H4 (cell line): Measurements from ENCODE around the gene MYH11. TPM values are rescaled to one million over a fixed set of nuclear protein-coding genes. Genes with fewer than 3 reads are reported as not detected.
"Not testable (repeated sequence)": the region's sequence is repeated elsewhere in the genome, so short reads cannot be mapped to it uniquely, and the experiment has no call there.

Experiments used
- DNase-seq: peaks from one replicate; pipeline ENCODE4 v3.0.0-alpha.2; 2015; ENCODE audit warnings: low spot score
- total RNA-seq: library from RNA; depleted of rRNA; stranded (reverse); fragments of >200 nt; shearing (Covaris generic); gene quantifications from 2 replicates; pipeline ENCODE4 v1.2.3, GENCODE V29; 2014

Gene MYH11
- total RNA-seq, 1 experiment from 2014 or later: not detected

DNA sequence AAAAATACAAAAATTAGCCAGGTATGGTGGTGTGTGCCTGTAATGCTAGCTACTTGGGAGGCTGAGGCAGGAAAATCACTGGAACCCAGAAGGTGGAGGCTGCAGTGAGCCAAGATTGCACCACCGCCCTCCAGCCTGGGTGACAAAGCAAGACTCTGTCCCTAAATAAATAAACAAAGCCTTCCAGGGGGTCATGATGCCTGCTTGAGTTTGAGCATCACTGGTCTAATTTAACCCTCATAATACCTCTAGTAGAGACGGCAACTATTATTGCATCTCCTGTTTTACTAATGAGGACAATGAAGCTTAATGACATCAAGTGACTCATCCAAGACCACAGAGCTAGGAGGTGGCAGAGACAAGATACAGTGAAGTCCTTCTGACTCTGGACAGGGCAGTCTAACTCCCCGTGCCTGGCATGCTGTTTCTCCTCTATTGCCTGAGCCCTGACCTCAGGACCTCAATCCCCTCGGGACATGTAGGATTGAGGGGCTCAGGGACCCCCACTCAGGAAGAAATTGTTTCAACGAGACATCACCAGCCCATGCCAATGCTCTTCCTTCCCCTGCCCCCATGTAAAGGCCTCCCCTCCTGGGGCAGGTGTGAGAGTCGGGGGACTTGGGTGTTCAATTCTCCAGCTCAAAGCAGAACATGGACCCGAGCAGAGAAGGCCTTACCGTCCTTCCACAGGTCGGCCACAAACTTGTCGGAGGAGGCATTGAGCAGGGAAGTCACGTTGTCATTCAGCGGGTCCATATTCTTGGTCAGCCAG is 103.9 kb downstream of the MYH11 start:
- DNase-seq: no peak

DNA sequence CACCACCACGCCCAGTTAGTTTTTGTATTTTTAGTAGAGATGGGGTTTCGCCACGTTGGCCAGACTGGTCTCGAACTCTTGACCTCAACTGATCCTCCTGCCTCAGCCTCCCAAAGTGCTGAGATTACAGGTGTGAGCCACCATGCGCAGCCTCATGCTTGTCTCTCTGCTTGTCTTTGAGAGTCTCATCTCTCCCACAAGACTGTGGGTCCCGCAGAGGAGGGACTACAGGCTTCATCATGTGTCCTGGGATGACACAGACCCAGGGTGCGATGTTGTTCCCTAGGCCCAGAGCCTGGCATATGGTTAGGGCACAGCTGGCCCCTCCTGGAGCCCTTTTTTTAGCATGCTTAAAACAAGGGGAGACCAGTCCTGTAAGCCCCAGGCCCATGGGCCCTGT is 104.9 kb downstream of the MYH11 start:
- DNase-seq: no peak

DNA sequence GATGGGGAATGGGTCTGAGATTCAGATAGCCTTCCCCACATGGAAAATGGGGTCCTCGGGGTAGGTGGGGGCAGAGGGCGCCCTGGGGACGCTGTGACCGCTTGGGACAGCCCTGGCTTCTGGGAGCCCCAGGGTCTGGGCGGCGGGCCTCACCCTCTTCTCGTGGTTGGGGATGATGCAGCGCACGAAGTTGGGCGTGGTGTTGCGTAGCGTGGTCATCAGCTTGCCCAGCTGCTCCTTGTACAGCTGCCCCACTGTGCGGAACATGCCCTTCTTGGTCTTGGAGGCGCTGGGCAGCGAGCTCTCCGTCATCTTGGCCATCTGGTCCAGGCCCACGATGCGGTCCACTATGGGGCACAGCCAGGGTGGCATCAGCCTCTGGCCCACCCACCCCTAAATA is 106.8 kb downstream of the MYH11 start:
- no peak for DNase-seq

DNA sequence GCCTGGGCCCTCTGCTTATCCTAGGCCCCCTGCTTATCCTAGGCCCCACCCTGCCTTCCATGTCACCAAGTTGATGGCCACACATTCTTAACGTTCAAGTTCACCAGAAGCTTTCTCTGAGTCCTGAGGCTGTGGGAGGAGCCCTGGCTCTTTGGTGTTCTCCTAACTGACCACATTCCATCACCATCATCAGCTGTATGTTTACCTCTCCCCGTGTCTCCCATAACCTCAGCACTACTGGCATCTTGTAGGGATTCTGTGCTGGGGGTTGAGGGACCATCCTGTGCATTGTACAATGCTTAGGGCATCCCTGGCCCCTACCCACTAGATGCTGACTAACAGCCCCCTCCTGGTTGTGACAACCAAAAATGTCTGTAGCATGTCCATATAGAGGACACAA is 107.5 kb downstream of the MYH11 start:
- DNase-seq: peak; percentile 16

DNA sequence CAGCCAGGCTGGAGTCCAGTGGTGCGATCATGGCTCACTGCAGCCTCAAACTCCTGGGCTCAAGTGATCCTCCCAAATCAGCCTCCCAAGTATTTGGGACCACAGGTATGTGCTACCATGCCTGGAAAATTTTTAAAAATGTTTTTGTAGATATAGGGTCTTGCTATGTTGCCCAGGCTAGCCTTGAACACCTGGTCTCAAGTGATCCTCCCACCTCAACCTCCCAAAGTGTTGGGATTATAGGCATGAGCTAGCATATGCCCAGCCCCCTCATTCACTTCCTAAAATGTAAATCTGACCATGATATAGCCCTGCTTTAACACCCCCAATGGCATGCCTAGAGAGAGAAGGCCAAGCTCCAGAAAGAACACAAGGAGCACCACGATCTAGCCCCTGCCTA is 108.2 kb downstream of the MYH11 start:
- no peak for DNase-seq

DNA sequence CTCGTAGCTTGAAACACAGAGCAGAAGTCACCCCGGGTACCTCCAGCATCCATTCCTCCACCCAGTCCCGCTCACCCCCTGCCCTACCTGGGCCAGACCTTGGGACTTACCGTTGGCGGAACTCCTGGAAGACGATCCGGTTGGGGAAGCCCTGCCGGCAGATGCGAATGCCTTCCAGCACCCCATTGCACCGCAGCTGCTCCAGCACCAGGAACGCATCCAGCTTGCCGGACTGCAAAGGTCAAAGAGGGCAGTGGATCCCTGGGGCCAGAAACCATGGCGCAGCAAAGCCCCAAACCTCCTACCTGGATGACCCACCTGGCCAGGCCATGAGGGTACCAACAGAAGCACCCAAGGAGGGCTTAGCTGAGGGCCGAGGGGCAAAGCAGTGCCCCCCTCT is 108.9 kb downstream of the MYH11 start:
- DNase-seq: no peak

DNA sequence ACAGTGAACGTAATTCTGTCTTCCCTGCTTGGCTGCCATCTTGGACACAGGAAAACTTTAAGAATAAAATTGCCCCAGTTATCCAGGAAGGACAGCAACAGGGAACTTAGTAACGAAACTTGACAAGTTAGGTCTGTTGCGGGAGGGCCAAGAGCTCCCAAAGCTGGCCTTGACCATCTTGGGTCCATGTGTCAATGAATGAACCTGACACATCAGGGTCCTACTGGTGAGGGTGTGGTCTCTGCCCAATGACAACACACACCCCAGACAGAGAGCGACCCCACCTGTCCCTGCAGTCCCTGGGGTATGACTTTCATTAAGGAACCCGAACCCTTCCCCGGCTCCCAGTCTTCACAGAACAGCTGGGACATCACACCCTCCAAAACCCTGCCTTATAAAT is 110.5 kb downstream of the MYH11 start:
- DNase-seq: no peak

DNA sequence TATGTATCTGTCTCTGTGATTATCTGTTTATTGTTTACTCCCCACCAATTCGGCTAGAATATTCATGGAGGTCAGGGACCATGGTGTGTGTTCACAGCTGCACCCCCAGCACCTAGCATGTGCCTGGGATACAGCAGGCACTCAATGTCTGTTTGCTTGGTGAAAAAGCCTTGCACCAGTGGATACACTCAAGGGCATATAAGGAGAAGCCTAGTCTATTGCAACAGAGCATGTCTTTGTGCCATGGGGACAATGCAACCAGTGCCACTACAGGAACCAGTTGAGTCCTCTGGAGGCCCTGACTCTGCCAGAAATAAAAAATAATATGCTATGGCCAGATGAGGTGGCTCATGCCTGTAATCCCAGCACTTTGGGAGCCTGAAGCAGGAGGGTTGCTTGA is 113.2 kb downstream of the MYH11 start:
- no peak for DNase-seq

DNA sequence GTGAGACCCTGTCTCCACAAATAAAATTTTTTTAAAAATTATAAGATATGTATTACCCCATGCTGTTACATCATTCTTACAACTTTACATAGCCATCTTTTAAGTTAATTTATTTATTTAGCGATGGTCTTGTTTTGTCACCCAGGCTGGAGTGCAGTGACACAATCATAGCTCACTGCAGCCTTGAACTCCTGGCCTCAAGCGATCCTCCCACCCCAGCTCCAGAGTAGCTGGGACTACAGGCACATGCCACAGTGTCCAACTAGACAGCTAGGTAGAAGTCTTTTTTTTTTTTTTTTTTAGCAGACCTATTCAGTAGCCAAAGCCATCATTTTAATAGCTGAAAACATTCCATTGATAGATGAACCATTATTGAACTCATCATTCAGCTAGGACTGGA is 114.1 kb downstream of the MYH11 start:
- DNase-seq: no peak

DNA sequence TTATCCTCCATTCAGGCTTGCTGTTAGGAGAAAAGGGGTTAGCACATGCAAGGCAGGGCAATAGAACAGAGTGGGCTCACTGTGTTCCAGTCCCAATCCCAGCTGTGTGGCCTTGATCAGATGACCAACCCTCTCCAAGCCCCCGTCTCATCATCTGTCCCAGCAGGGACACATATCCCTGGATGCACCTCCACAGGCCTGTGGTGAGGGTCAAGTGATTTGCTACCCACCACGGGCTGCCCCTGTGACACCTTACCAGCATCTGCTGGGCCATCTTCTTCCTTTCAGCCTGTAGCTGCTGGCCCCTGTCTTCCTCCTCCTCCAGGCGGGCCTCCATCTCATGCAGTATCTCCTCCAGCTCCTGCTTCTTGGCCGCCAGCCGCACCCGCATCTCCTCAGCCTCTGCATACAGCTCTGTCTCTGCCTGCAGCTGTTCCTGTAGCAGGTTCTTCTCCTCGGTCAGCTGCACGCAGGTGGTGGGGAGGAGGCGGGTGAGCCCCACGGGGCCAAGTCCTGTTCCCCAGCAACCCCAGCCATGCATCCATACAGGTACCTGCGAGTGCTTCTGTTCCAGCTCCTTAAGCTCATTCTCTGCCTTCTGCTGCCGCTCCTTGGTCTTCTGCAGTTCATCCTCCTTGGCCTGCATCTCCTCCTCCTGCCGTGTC is 115.5 kb downstream of the MYH11 start:
- DNase-seq: no peak

DNA sequence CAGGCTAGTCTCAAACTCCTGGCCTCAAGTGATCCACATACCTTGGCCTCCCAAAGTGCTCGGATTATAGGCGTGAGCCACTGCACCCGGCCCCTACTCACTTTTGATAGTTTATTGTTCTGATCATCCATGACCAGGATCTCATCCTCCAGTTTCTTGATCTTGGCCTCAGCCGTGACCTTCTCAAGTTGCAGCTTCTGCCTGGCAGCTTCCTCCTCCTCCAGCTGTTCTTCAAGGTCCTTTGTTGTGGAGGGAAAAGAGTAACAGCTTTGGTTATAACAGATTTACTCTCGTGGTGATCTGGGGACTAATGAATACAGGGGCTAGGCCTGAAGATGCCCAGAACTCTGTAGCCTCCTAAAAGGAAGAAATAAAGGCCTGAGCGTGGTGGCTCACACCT is 116.9 kb downstream of the MYH11 start:
- DNase-seq: no peak

DNA sequence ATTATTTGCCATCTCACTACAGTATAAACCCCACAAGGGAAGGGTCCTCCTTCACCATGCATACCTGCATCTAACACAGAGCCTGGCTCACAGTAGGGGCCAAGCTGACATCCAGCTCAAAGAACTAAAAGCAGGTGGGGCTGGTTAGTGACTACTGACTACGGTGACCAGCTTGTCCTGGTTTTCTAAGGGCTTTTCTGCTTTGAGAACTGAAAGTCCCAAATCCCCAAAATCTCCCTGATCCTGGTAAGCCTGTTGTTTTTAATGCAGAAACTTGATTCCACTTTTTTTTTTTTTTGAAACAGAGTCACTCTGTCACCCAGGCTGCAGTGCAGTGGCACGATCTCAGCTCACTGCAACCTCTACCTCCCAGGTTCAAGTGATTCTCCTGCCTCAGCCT is 117.4 kb downstream of the MYH11 start:
- DNase-seq: no peak

DNA sequence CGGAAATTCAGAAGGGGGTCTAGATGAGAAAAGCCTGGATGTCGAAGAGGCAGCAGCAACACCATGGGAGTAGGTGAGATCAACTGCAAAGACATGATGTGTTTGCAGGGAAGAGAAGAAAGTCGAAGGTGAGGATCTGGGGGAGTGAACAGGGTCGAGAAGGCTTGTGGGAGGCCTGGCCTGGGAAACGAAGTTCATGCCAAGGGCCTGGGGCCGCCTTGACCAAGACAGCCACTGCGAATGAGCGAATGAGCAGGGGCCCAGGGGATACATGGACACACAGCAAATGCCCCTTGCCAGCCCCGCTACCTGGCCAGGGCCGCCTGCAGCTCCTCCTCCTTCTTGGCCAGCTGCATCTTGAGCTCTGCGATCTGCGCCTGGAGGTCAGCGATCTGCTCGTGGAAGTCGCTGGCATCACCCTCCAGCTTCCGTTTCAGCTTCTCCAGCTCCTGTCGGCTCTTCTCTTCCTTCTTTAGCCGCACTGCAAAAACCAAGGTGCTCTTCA is 119.6 kb downstream of the MYH11 start:
- DNase-seq: no peak

DNA sequence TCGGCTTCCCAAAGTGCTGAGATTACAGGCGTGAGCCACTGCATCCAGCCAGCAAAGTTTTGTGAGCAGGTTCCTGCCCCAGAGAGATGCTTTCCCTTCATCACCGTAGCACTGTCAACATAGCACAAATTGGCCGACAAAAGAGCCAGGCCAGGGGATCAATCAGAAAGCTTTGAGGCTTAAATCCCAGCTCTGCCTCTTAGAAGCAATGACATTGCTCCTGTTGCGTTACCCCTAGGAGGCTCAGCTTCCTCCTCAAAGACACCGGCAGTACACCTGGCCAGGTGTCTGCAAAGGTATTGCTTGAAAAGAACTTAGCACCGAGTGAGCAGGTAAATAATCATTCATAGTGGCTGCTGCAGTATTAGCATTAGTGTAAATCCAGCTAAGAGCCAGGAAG is 120.3 kb downstream of the MYH11 start:
- DNase-seq: no peak

DNA sequence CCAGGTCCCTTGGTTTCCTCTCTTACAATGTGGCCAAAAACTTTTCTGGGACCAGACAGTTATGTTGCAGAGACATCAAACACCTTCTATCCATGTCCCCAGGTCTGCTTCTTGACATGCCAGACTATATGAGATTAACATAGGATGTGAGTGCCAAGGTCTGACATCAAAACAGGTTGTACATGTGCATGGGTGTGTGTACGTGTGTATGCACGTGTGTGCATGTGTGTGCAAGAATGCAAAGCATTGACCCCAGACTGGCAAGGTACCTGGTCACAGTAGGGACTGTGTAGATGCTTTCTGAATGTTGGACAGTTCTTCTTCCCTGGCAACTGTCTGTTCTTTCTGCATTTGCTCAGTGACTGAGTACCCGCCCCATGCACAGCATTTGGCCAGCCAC is 121.2 kb downstream of the MYH11 start:
- no peak for DNase-seq

DNA sequence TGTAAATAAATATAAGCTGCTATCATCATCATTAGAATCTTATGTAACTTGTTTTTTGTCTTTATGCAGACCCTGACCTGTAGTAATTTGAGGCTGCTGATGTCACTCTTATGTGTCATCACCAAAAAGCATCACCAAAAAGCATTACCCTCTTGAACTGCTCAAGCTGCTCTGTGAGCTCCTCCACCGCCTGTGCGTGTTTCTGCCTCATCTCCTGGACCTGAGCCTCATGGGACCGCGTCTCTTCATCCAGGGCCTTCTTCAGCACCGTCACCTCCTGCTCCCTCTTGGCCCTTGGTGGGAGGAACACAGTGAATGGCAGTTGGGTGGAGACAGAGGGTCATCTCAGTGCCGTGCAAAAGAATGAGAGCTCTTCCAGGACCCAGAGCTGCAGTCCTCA is 124.4 kb downstream of the MYH11 start:
- no peak for DNase-seq

DNA sequence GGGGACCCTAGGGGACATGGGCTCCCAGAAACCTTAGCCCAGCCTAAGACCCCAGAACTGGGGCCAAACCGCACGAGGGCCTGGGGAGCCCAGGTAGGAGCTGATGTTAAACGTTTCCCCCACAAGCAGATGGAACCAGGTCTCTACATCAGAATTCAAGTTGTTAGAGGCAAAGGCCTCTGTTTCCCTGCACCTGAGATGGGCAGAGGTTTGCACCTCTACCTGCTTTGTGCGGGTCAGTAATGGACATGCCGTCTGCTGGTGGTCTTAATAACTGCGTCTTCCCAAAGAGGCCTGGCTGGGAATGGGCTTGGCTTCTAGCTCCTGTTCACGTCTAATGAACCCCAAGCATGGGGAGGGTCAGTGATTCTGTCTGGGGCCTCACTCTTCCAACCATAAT is 127.7 kb downstream of the MYH11 start:
- DNase-seq: no peak

DNA sequence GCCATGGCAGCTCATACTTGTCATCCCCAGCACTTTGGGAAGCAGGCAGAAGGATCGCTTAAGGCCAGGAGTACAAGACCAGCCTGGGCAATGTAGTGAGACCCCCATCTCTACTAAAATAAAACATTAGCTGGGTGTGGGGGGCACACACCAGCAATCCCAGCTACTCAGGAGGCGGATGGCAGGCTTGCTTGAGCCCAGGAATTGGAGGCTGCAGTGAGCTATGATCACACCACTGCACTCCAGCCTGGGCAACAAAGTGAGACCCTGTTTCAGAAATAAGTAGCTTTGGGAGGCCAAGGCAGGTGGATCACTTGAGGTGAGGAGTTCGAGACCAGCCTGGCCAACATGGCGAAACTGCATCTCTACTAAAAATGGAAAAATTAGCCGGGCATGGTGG is 129.1 kb downstream of the MYH11 start:
- DNase-seq: not testable (repeated sequence)

DNA sequence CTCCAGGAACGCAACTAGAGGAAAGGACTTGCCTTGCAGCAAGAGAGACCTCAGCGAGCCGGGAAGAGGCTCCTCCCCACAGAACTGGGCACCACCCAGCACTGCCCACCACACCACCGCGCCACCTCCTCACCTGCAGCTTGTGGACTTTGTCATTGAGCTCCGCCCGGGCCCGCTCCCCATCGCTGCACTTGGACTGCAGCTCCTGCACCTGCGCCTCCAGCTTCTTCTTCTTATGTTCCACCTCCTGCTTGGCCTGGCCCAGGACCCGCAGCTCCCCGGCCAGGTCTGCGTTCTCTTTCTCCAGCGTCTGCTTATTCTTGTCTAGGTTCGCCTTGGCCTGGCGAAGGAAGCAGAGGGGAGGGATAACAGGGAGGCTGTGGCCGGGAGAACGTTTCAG is 130.1 kb downstream of the MYH11 start:
- DNase-seq: no peak

DNA sequence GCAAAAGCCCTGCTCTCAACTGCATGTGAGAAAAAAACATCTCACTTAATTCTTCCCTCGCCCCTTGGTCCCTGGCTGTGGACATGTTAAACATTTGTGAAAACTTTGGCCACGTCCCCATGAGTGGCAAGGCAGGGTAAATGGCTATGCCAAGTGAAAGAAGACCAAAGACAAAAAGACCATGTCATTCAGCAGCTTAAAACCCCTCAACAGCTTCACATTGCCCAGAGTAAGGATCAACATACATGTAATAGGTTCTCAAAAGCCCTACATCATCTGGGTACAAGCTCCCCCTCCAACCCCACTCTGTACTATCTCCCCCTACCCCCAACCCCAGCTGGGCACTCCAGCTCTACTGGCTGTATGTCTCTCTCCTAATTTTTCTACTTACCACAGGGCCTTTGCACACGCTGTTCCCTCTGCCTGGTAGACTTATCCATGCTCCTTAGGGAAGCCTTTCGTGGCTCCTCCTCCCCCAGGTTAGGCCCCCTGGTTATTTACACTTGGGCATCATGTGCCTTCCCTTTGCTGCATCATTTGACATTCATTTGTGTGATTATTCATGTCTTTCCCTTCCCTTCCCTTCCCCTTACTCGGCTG is 131.1 kb downstream of the MYH11 start:
- no peak for DNase-seq

DNA sequence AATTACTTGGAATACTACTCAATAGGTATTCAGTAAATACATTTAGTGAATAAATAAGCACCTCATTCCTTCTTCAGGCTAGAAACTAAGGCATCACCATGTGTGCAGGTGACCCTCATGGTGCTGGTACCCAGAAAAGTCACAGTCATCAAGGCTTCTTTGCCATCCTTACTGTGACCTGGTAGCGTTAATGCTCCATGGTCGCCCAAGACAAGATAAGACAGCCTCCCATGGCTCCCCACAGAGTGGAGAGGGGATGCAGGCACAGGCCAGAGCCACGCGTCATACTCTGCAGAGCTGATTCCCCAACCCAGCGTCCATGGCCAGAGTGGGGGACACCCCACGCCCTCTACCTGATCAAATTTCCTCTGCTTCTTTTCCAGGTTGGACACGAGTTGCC is 133.0 kb downstream of the MYH11 start:
- DNase-seq: no peak

DNA sequence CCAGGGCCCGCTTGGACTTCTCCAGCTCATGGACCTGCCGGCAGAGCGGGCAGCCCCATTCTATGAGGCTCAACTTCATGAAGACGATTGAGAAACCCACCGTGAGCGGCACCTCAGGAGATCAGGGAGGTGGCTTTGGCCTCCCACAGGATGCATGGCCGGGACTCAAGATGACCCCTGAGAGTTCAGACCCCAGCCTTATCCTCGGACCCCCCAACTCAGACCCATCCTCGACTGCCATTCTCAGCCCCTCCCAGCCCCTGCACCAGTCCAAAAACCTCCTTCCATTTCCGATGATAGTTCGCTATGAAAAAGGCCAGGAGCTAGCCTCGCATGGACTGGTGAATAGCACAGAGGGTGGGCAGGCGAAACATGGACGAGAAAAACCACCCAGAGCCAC is 135.8 kb downstream of the MYH11 start:
- no peak for DNase-seq
